NCI-H2196 (cell line): ENCODE measurements around the gene ZSCAN20.

Experiments
- DNase-seq: peaks from one replicate; lab custom pipeline; 2025; ENCODE audit not compliant: unreplicated experiment; lab: John Stamatoyannopoulos, UW

The ZSCAN20 gene

GRCh38 chr1:33472269-33472980 lies at the start of gene ZSCAN20:
TSS of gene ZSCAN20 (plus strand) at chr1:33472645. CDS start at chr1:33479289, 6,644 bp downstream.
- DNase-seq: peak; percentile 98

GRCh38 chr1:33424205-33424604 lies 48.2 kb upstream of the ZSCAN20 start:
- DNase-seq: no peak

DNA sequence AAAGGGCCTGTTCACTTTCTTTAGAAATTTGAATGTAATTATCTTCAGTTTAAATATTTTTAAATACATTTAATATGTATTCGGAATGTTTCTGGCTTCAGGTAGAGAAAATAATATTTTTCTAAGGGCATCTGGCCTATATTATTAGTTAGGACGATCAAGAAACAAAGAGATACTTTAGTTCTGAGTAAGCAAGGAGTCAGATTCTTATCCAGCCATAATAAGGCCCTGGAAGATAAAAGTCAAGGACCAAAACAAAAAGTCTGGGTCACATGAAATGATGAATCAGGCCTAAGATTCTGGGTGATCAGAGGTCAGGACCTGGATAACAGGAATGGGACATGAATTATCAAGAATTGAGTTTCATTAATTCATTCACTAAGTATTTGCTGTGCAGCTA lies 47.8 kb upstream of the ZSCAN20 start:
- DNase-seq: no peak

DNA sequence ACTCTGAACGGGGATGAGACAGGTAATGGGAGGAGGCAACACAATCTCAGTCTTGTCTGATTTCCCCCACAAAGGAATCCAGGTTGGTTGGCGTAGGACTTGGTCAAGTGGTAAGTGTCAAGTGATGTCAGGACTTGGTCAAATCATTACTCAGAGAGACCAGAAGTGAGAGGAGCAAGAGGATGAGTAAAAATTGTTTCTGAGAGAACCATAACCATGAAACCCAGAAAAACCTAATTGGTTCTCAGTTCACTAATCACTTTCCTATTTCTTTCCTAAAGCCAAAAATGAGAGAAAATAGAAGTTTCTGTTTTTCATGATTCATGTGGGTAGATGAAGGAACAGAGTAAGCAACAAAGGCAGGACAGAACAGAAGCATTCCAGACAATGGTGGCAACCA lies 46.5 kb upstream of the ZSCAN20 start:
- no peak for DNase-seq

GRCh38 chr1:33426916-33427315 lies 45.5 kb upstream of the ZSCAN20 start:
- no peak for DNase-seq

DNA sequence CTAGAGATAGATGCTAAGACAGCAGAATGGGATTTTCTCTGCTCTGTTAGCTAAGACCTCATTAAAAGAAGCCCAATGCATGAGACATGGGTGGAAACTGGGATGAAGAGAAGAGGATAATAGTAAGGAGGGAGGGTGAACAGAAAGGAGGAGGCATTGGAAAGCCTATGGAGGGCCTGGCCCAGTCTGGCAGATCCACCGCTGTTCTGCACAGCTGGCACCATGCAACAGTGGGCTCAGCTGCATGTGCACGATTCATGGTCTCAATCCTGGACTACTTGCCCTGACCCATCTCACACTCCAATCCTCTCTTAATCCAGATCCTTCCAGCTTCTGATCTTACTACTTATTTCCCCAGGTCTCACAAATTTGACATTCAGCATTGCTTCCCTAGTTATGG lies 43.8 kb upstream of the ZSCAN20 start:
- DNase-seq: no peak

- DNase-seq: no peak
Observed at GRCh38 chr1:33429332-33429731, 43.1 kb upstream of the ZSCAN20 start.

- DNase-seq: no peak
Observed at GRCh38 chr1:33429856-33430691, 42.4 kb upstream of the ZSCAN20 start.

GRCh38 chr1:33430692-33431593 lies 41.5 kb upstream of the ZSCAN20 start, which contains the start of gene PHC2:
TSS of gene PHC2 (minus strand) at chr1:33431095. CDS start at chr1:33375539, 55,556 bp downstream.
- DNase-seq: peak; percentile 98

DNA sequence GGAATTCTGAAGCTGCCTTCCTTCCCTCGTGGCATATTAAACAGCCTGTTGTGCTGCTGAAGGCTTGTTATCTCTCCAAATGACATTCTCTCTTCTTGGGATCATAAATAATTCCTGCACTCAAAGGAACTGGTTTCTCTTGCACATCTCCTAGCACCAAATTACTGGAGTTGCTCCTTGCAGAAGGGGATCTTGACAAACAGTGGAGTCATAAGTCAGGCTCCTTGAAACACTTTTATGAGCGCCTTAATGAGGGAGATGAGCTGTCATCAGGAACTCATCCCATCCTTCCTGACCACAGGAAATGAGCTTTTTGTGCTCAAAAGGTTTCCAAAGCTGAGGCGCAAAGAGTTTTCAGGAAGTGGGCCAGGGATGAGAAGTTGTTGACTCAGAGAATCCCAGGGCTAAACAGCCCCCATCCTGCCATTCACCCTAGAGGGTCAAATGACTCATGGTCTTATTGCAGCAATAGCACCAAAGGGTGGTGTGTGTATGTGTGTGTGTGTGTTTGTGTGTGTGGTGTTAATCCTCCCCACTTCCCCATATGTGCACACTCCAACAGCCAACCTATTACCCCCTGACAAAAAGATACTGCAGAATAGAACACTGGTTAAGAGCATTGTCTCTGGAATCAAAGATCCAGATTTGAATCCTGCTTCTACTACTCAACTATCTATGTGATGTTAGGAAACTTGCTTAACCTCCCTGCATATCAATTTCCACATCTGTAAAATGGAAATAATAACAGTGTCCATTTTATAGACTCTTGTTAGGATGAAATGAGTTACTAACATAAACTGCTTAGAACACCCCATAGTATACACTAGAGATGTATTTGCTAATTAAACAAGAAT lies 38.7 kb upstream of the ZSCAN20 start:
- DNase-seq: no peak

DNA sequence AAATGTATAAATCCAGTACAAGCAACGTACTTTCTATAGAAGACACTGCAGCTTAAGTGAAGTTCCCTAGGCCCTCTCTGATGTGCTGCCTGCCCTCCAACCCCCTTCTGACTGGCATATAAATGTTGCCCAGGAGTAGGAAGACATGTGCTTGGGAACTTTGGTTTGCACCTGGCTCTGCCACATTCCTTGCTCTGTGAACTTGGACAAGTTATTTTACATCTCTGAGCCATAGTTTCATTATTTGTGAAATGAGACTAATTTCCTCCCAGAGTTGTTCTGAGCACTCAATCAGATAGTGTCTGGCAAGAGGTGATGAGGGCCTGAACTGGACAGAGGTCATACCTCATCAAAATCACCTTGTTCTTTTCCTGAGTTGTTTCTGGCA lies 38.1 kb upstream of the ZSCAN20 start:
- no peak for DNase-seq

GRCh38 chr1:33435096-33435820 lies 37.2 kb upstream of the ZSCAN20 start:
- no peak for DNase-seq

DNA sequence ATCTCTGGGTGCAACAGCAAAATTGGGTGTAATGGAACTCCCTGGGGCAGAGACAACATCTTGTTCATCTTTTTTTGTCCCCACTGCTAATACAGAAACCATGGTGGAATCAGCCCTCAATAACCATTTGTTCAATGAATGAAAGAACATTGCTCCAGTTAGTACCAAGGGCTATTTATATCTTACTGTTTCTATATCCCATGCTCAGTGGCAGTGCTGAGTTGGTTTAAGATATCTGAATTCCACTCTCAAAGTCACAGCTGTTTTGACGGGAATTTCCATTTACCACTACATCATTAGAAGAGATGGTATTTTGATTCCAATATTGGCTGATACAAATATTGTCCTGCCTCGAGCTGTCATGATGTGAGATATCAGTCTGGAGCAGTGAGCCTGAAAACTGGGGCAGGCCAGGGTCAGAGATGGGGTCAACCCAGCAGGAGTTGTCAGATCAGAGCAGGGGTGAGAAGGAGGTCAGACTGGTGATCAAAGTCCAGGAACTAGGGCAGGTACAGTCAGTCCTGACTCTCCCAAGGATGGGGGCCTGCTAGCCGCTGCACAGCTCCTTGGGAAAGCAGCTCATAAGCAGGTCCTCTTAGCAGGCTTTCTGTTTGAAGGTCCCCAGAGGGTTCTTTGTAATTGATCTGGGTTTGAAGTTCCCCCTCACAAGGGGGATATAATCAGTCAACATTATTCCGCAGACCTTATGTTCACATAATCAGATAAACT lies 35.7 kb upstream of the ZSCAN20 start:
- no peak for DNase-seq

DNA sequence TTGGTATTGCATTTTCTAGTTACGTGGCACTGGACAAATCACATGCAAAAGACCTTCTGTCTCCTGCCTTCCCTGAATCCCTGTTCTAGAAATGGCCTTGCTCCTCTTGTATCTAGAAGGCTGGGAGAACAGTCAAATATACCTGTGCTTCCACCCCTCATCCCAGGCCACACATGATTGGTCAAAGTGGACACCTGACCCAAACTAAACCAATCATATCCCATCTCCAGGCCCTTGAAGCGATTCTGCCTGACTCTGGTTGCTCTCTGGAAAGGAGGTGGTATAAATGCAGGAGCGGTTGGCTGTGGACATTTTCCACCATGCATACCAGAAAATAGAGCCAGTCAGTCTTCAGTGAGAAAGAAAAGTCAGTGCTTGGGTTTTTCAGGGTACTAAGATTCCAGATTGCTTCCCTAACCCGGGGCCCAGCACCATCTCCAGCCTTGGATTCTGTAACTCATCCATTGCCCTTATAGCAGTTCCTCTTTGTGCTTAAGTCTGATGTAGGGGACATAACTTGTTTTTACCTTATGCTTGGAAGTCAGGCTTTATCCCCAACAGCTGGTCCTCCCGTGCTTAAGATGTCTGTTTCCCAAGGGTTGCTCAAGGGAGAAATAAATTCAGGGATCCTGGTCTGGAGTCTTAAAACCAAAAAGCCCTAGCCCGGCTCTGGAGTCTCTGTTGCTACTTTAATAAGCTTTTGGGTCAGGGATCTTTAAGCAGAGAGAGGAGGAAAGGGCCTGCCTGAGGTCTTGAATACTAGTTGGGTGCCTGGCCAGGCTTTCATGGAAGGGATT lies 33.9 kb upstream of the ZSCAN20 start:
- no peak for DNase-seq

DNA sequence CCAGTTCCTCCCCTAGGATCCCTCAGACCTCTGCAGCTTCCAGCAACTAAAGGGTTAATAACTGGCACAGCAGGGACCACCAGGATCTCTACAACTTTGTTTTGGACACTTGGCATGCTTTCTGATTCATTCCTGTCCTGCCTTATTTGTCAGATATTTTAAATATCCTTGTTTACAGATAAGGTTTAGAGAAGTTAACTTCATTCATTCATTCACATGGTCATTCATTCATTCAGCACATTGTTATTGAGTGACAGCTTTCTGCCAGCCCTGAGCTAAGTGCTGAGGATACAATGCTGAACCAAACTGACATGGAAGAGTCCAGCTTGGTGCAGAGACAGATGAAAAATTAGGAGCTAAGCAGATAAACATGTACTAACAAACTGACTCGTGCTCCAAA lies 32.8 kb upstream of the ZSCAN20 start:
- DNase-seq: no peak

DNA sequence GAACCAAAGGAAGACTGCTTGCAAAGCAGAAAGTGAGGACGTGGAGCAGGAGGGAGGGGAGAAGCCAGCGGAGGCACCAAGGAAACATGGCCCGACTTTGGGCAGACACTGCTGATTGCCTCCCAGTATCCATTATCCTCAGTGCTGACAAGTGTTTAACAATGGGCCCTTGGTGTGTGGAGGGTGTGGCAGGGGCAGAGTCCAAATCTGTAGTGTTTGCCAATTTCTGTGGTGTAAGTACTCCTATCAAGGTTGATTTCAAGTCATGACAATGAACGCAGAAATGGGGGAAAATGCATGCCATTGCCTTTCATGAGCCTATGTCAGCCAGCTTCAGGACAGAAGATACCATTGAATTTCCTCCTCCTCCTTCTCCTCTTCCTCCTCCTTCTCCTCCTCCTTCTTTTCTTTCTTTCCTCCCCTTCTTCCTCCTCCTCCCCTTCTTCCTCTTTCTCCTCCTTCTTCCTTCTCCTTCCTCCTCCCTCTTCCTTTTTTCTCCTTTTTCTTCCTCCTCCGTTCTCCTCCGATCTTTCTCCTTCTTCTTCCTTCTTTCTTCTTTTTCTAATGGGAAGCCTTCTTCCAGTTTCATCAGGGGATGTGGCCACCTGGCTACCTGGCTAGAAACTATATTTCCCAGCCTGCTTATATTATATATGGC lies 31.2 kb upstream of the ZSCAN20 start:
- no peak for DNase-seq

DNA sequence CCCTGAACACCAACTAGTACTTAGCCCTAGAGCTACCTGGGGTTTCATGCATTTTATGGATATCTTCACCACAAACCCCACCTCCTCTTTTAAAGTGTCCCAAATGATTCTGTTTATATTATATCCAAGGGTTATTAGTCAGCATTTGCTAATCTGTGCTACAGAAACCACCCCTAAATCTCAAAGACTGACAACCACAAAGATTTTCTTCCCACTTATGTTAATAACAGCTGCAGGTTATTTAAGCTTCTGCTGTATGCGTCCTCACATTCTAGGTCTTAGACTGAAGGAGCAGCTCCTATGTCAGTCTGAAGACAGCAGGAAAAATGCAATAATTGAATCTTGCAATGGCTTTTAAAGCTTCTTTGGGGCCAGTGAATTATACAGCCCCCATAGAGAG lies 30.3 kb upstream of the ZSCAN20 start:
- no peak for DNase-seq
